ENCODE results near the gene PRSS1. TPM values are rescaled to one million over a fixed set of nuclear protein-coding genes. Genes with fewer than 3 reads are reported as not detected.

Gene PRSS1
- total and polyA plus RNA-seq, 7 donors = 1.3 to 8.7 (median 1.8) TPM; not detected in 3

DNA sequence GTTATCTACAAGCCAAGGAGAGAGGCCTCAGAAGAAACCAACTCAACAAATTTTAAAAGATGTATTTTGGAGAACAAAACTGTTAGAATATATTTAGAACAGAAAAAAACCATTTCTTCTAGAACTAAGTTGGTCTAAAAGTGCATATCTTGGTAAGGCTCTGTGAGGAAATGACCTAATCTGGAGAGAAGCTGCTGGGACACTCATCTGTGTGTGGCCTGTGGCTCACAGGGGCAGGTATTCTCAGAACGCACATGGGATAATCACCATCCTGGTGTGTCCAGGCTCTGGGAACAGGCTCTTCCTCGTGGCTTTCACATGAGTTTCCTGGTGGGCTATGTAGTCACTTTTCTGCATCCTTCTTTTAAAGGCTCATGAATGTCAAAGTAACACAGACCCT is 38.1 kb upstream of the PRSS1 start:
- TF ChIP-seq CTCF (IDR thresholded peaks at IDR 0.05) = no peak
- 44 to 61% (median 51%) methylated on average over 2 of the region's 2 CpGs for WGBS, 3 donors
- intact Hi-C loops (cut with DNase I) = loop anchor here (5.0 to 10.0 kb wide), 2 partner anchors 76 to 79 kb away; no protein-coding TSS in a partner anchor

GRCh38 chr7:142711746-142712616 is 37.3 kb upstream of the PRSS1 start:
- ATAC-seq (peak in 1 of 4 donors; percentile 74), DNase-seq (no peak)
- intact Hi-C loops (cut with DNase I) = loop anchor here (2.0 to 10.0 kb wide), 4 partner anchors 69 to 80 kb away; no protein-coding TSS in a partner anchor
- Histone ChIP-seq H3K36me3 (ENCODE audit: insufficient read depth in 1 of 2, low read depth in 1 of 2) (no peaks in the 10 kb centered on the region), H3K4me3 (no peak overlapping the region), H3K27me3 (ENCODE audit: insufficient read depth in 3 of 3, low read length in 2 of 3) (no peaks in the 10 kb centered on the region), H3K9me3 (no peaks in the 10 kb centered on the region), H3K27ac (no peak overlapping the region), H3K4me1 (no peaks in the 10 kb centered on the region)
- 63 to 67% (median 66%) methylated on average over 18 of the region's 18 CpGs for WGBS, 3 donors
- peak; percentile 43 for TF ChIP-seq CTCF (IDR thresholded peaks at IDR 0.05)

More for the DNA sequence above, 38.1 kb upstream of the PRSS1 start:
- H3K9me3 ChIP-seq = no peaks in the 10 kb centered on the region
- H3K27ac ChIP-seq = no peak overlapping the region
- no peak overlapping the region for H3K4me3 ChIP-seq
- ATAC-seq (no peak), DNase-seq (no peak)
- no peaks in the 10 kb centered on the region for H3K4me1 ChIP-seq
- no peaks in the 10 kb centered on the region for H3K27me3 ChIP-seq (ENCODE audit: insufficient read depth in 3 of 3, low read length in 2 of 3)
- H3K36me3 ChIP-seq (ENCODE audit: insufficient read depth in 1 of 2, low read depth in 1 of 2) = no peaks in the 10 kb centered on the region

DNA sequence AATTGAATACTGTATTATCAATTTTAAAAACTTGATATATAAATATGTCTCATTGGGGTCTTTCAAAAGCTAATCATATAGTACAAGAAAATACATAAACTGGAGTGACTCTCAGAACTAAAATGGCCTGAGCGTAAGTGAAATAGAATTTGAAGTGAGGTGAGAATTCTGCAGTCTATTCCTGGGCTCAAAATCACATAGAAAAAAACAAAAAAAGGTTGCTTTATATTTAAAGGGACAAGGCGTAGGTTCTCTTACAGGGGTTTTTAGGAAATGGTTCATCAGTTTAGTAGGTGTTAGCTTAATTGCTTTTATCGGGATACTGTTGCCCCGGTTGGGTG is 36.7 kb upstream of the PRSS1 start:
- ATAC-seq = no peak
- H3K27me3 ChIP-seq (ENCODE audit: insufficient read depth in 3 of 3, low read length in 2 of 3) = no peaks in the 10 kb centered on the region
- DNase-seq = no peak
- no peaks in the 10 kb centered on the region for H3K9me3 ChIP-seq
- intact Hi-C loops (cut with DNase I) = loop anchor here (2.0 to 10.0 kb wide), 4 partner anchors 68 to 80 kb away; no protein-coding TSS in a partner anchor
- H3K36me3 ChIP-seq (ENCODE audit: insufficient read depth in 1 of 2, low read depth in 1 of 2) = no peaks in the 10 kb centered on the region
- no peak for TF ChIP-seq CTCF (IDR thresholded peaks at IDR 0.05)
- no peak overlapping the region for H3K27ac ChIP-seq
- no peaks in the 10 kb centered on the region for H3K4me1 ChIP-seq
- 81 to 94% (median 93%) methylated on average over 4 of the region's 4 CpGs for WGBS, 3 donors
- no peak overlapping the region for H3K4me3 ChIP-seq

GRCh38 chr7:142714375-142714774 is 34.9 kb upstream of the PRSS1 start:
- DNase-seq (no peak), ATAC-seq (peak in 2 of 4 donors; percentile 76 to 83)
- WGBS, 3 donors = 10 to 21% (median 11%) methylated on average over 2 of the region's 2 CpGs
- Histone ChIP-seq H3K27ac (peak overlapping the region; percentile 12), H3K4me1 (no peaks in the 10 kb centered on the region), H3K36me3 (ENCODE audit: insufficient read depth in 1 of 2, low read depth in 1 of 2) (no peaks in the 10 kb centered on the region), H3K27me3 (ENCODE audit: insufficient read depth in 3 of 3, low read length in 2 of 3) (no peaks in the 10 kb centered on the region), H3K4me3 (no peak overlapping the region), H3K9me3 (no peaks in the 10 kb centered on the region)
- intact Hi-C loops (cut with DNase I) = loop anchor here (5.0 to 10.0 kb wide), 2 partner anchors 80 to 82 kb away; no protein-coding TSS in a partner anchor
- TF ChIP-seq CTCF (IDR thresholded peaks at IDR 0.05) = no peak
